H1 (cell line): Measurements from ENCODE around the gene LOXL1. TPM values are rescaled to one million over a fixed set of nuclear protein-coding genes. Genes with fewer than 3 reads are reported as not detected.

Experiments
- CHD7 ChIP-seq: fragments of 300-600 bp; sonication (generic); IDR thresholded peaks from 2 replicates; pipeline ENCODE4 v1.7.1; 2012; ENCODE audit warnings: low read length, moderate library complexity, mild to moderate bottlenecking, inconsistent platforms; ENCODE audit not compliant: insufficient replicate concordance
- E2F6 ChIP-seq: IDR thresholded peaks from 2 replicates; pipeline ENCODE4 v1.6.1; 2012; ENCODE audit warnings: inconsistent platforms
- GABPA ChIP-seq: IDR thresholded peaks from 2 replicates; pipeline ENCODE4 v1.6.1; 2011; ENCODE audit warnings: mild to moderate bottlenecking, low read length, moderate library complexity, borderline replicate concordance; ENCODE audit not compliant: insufficient read depth
- USF2 ChIP-seq: IDR thresholded peaks from 2 replicates; pipeline ENCODE4 v1.6.1; 2011; ENCODE audit warnings: low read length, improper control_type of control experiment
- polyA plus RNA-seq, 7 experiments: library from polyadenylated mRNA; depleted of rRNA in 3 of 7; stranded (reverse) in 5 of 7; unstranded in 2 of 7; fragments of >200 nt in 5 of 7; fragments of 200-250 nt in 2 of 7; gene quantifications; 1 replicate in 5 of 7; 2 replicates in 1 of 7; 4 replicates in 1 of 7; pipeline versions ENCODE4 v1.2.1 to v1.2.3, GENCODE V29; 2011 to 2013; ENCODE audit warnings: missing spikeins in 2 of 7, mixed read lengths in 2 of 7
- total RNA-seq: library from RNA; stranded (reverse); fragmentation: NEBNext Ultra II Directional; extraction: Animal tissue kit (Norgen Biotek cat#: 25700); gene quantifications from 2 replicates; pipeline ENCODE4 v1.2.1, GENCODE V29; 2021

The LOXL1 gene
- total and polyA plus RNA-seq, 2 of the 8 experiments (the other 6 are each of a cell fraction or from before 2014, with no cell fraction given), result 8.1 to 14.4 TPM

GRCh38 chr15:73945130-73945508 lies 18.9 kb downstream of the LOXL1 start (continued):
- no peak for TF ChIP-seq USF2
- no peak for TF ChIP-seq CHD7
- no peak for TF ChIP-seq E2F6
- no peak for TF ChIP-seq GABPA
